ENCODE results near the gene ZNF784.

ZNF784 gene

GRCh38 chr19:55642153-55643002 is 18.0 kb upstream of the ZNF784 start:
- DNase-seq: peak; percentile 23 to 45

- DNase-seq: no peak
Observed at GRCh38 chr19:55641426-55642152, 17.2 kb upstream of the ZNF784 start.

- DNase-seq: peak; percentile 64 to 73
Observed at GRCh38 chr19:55640577-55641425, 16.4 kb upstream of the ZNF784 start, which contains the start of gene ZNF580. TSS of gene ZNF580 (plus strand) at chr19:55641002. CDS start at chr19:55642509, 1,507 bp downstream.

- peak; percentile 63 to 77 for DNase-seq
Observed at GRCh38 chr19:55640043-55640576, 15.7 kb upstream of the ZNF784 start.

GRCh38 chr19:55638864-55639359 is 14.5 kb upstream of the ZNF784 start:
- DNase-seq: peak in 1 of 2 experiments; percentile 60

GRCh38 chr19:55637534-55637933 is 13.2 kb upstream of the ZNF784 start:
- no peak for DNase-seq

- DNase-seq: no peak
Observed at GRCh38 chr19:55636723-55637122, 12.4 kb upstream of the ZNF784 start.

GRCh38 chr19:55635856-55636440 is 11.6 kb upstream of the ZNF784 start:
- no peak for DNase-seq

- DNase-seq: no peak
Observed at GRCh38 chr19:55635334-55635717, 11.0 kb upstream of the ZNF784 start.

- DNase-seq: no peak
Observed at GRCh38 chr19:55633861-55634260, 9.5 kb upstream of the ZNF784 start.

GRCh38 chr19:55632463-55632834 is 8.1 kb upstream of the ZNF784 start:
- peak; percentile 70 to 80 for DNase-seq

- DNase-seq: peak in 1 of 2 experiments; percentile 66
Observed at GRCh38 chr19:55626350-55626749, 2.0 kb upstream of the ZNF784 start.

- no peak for DNase-seq
Observed at GRCh38 chr19:55625004-55625326, 599 bp upstream of the ZNF784 start.

- DNase-seq: no peak
Observed at GRCh38 chr19:55623561-55623960, 805 bp downstream of the ZNF784 start.

- DNase-seq: no peak
Observed at GRCh38 chr19:55623130-55623529, 1.2 kb downstream of the ZNF784 start.

GRCh38 chr19:55622242-55622969 is 2.0 kb downstream of the ZNF784 start:
- DNase-seq: no peak

- DNase-seq: no peak
Observed at GRCh38 chr19:55621673-55622231, 2.6 kb downstream of the ZNF784 start.

GRCh38 chr19:55621205-55621672 is 3.1 kb downstream of the ZNF784 start:
- no peak for DNase-seq

- peak in 1 of 2 experiments; percentile 36 for DNase-seq
Observed at GRCh38 chr19:55620410-55621204, 3.8 kb downstream of the ZNF784 start.

GRCh38 chr19:55619286-55619685 is 5.1 kb downstream of the ZNF784 start:
- DNase-seq: no peak
